Effector memory CD4-positive, alpha-beta T cell (primary cell): Measurements from ENCODE around the gene ZBTB12.

ENCODE experiments used
- DNase-seq, 3 donors: peaks; one replicate each; pipeline ENCODE4 v3.0.0-alpha.2; 2020
- H3K27ac ChIP-seq: 2 replicates; pipeline ENCODE4 v1.7.0; 2013; ENCODE audit warnings: mild to moderate bottlenecking, low read length, moderate library complexity; ENCODE audit not compliant: insufficient read depth, poor library complexity, severe bottlenecking
- H3K27me3 ChIP-seq: replicated peaks from 2 replicates; pipeline ENCODE4 v1.7.0; 2013; ENCODE audit warnings: mild to moderate bottlenecking, low read length; ENCODE audit not compliant: insufficient read depth, control insufficient read depth, poor library complexity, severe bottlenecking
- H3K36me3 ChIP-seq: 2 replicates; pipeline ENCODE4 v1.7.0; 2013; ENCODE audit warnings: mild to moderate bottlenecking, low read length, moderate library complexity; ENCODE audit not compliant: control insufficient read depth, insufficient read depth
- H3K4me1 ChIP-seq: 2 replicates; pipeline ENCODE4 v1.7.0; 2013; ENCODE audit warnings: low read length, mild to moderate bottlenecking; ENCODE audit not compliant: control insufficient read depth, insufficient read depth, poor library complexity, severe bottlenecking
- H3K4me3 ChIP-seq: 2 replicates; pipeline ENCODE4 v1.7.0; 2013; ENCODE audit warnings: low read length, low read depth, mild to moderate bottlenecking; ENCODE audit not compliant: insufficient read depth, poor library complexity, severe bottlenecking
- H3K9me3 ChIP-seq: 2 replicates; pipeline ENCODE4 v1.7.0; 2013; ENCODE audit warnings: mild to moderate bottlenecking, low read length, moderate library complexity; ENCODE audit not compliant: control insufficient read depth

The ZBTB12 gene

DNA sequence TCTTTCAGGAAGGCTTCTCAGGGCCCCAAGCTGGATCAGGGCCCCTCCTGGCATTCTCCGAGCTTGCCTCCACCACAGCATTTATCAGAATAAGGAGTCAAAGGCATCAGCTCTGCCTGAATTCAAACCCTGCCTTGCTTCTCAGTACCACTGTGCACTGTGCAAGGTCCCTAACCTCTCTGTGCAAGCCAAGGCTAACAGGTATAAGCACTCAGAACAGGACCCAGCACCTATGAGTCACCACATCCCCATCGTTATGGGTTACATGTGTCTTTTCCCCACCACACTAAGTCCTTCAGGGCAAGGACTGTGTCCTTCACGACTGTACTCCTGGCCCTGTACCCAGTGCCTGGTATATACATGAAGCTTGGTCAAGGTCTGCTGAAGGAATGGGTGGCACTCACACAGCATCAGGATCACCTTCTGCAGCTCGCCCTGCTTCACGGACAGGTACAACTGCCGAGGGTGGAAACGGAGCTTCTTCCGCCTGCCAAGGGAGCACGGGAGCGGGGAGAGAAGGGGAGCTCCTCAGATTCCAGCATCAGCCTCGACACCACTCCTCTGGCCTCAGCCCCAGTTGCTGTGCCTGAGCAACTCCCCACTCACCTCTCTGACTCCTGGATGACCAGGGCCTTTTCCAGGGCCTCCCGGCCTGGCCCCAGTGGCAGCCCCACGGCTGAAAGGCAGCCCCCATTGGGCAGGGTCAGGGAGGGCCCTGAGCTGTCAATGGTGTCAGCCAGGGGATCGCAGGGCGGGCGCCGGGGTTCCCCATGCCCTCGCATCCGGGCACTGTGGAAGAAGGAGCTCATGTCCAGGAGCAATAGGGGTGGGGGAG, 14.5 kb downstream of the ZBTB12 start:
- H3K36me3 ChIP-seq = peaks cover 69% of the 10 kb centered on the region
- no peak overlapping the region for H3K27ac ChIP-seq

DNA sequence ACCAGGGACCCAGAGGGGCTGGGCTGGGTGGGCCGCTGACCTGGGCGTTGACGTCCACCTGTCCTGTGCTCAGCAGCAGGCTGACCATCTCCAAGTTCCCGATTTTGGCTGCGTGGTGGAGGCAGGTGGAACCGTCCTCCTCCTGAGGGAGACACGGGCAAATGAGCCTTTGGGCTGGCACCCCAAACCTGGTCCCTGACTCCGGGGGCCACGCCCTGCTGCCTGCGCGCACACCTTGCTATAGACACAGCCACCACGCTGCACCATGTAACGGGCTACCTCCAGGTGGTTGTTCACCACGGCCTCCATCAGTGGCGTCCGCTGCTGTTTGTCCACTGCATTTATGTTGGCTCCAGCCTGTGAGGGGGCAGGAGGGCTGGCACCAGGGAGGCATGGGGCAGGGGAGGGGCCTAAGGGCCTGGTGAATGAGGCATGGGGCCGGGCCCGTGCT, 15.3 kb downstream of the ZBTB12 start:
- DNase-seq = no peak
- Histone ChIP-seq H3K27me3 (no peaks in the 10 kb centered on the region), H3K36me3 (peaks cover 68% of the 10 kb centered on the region), H3K27ac (no peak overlapping the region), H3K9me3 (no peaks in the 10 kb centered on the region), H3K4me3 (no peak overlapping the region), H3K4me1 (no peaks in the 10 kb centered on the region)

More for the DNA sequence above, 14.5 kb downstream of the ZBTB12 start:
- H3K4me3 ChIP-seq = no peak overlapping the region
- no peaks in the 10 kb centered on the region for H3K4me1 ChIP-seq
- no peaks in the 10 kb centered on the region for H3K9me3 ChIP-seq
- no peaks in the 10 kb centered on the region for H3K27me3 ChIP-seq
- no peak for DNase-seq

DNA sequence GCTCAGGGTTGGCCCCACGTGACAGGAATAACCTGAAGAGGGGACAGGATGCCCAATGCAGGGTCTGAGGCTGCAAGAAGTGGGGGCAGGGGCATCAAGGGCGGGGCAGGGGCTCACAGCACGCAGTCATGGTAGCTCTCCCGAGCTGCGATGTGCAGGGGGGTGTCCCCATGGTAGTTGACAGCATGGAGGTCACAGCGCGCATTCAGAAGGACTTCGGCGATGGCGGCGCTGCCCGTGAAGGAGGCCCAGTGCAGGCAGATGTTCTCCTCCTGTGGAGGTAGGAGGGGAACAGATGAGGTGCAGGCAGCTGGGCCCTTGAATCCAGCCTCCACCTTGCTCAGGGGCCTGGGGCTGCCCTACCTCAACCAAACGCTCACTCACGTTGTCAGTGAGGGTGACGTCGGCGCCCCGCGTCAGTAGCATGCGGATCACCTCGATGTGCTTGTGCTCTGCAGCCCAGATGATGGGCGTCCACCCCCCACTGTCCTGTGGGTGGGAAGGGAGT, 17.3 kb downstream of the ZBTB12 start:
- peaks cover 88% of the 10 kb centered on the region for H3K36me3 ChIP-seq
- no peaks in the 10 kb centered on the region for H3K4me1 ChIP-seq
- H3K4me3 ChIP-seq = no peak overlapping the region
- no peak for DNase-seq
- H3K9me3 ChIP-seq = no peaks in the 10 kb centered on the region
- no peaks in the 10 kb centered on the region for H3K27me3 ChIP-seq
- H3K27ac ChIP-seq = no peak overlapping the region

DNA sequence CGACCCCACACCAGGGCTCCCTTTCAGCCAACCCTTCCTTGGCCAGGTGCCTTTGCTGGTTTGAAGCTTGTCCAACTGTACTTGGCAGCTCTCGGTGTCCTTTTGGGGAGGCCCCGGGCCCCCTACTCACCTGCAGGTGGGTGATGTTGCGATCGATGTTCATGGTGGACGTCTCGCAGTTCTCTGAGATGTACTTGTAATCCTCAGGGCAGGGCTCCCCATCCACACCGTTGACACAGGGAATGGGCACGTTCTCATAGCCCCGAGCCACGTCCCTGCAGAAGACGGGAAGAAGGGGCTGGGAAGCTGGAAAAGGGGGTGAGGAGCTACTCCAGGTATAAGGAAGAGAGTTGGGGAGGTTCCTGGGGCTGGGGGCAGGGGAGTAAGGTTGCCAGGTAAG, 18.2 kb downstream of the ZBTB12 start:
- H3K27ac ChIP-seq = no peak overlapping the region
- no peaks in the 10 kb centered on the region for H3K9me3 ChIP-seq
- H3K27me3 ChIP-seq = no peaks in the 10 kb centered on the region
- H3K4me3 ChIP-seq = no peak overlapping the region
- no peak for DNase-seq
- H3K4me1 ChIP-seq = no peaks in the 10 kb centered on the region
- H3K36me3 ChIP-seq = peaks cover 80% of the 10 kb centered on the region

- Histone ChIP-seq H3K4me1 (no peaks in the 10 kb centered on the region), H3K9me3 (no peaks in the 10 kb centered on the region), H3K4me3 (no peak overlapping the region), H3K27ac (no peak overlapping the region), H3K36me3 (peaks cover 67% of the 10 kb centered on the region), H3K27me3 (no peaks in the 10 kb centered on the region)
- no peak for DNase-seq
Observed at GRCh38 chr6:31882344-31882743, 19.5 kb downstream of the ZBTB12 start.

- no peaks in the 10 kb centered on the region for H3K9me3 ChIP-seq
- no peaks in the 10 kb centered on the region for H3K27me3 ChIP-seq
- no peak overlapping the region for H3K4me3 ChIP-seq
- no peak overlapping the region for H3K27ac ChIP-seq
- no peak for DNase-seq
- H3K36me3 ChIP-seq = peaks cover 58% of the 10 kb centered on the region
- no peaks in the 10 kb centered on the region for H3K4me1 ChIP-seq
Observed at GRCh38 chr6:31881136-31881859, 20.6 kb downstream of the ZBTB12 start.

GRCh38 chr6:31880616-31881015, 21.3 kb downstream of the ZBTB12 start:
- Histone ChIP-seq H3K9me3 (no peaks in the 10 kb centered on the region), H3K4me3 (no peak overlapping the region), H3K4me1 (no peaks in the 10 kb centered on the region), H3K27ac (no peak overlapping the region), H3K27me3 (no peaks in the 10 kb centered on the region), H3K36me3 (peaks cover 54% of the 10 kb centered on the region)
- DNase-seq = no peak

GRCh38 chr6:31879901-31880300, 22.0 kb downstream of the ZBTB12 start:
- H3K27me3 ChIP-seq = no peaks in the 10 kb centered on the region
- H3K27ac ChIP-seq = no peak overlapping the region
- H3K4me1 ChIP-seq = no peaks in the 10 kb centered on the region
- H3K36me3 ChIP-seq = peaks cover 52% of the 10 kb centered on the region
- no peak for DNase-seq
- no peaks in the 10 kb centered on the region for H3K9me3 ChIP-seq
- H3K4me3 ChIP-seq = no peak overlapping the region

DNA sequence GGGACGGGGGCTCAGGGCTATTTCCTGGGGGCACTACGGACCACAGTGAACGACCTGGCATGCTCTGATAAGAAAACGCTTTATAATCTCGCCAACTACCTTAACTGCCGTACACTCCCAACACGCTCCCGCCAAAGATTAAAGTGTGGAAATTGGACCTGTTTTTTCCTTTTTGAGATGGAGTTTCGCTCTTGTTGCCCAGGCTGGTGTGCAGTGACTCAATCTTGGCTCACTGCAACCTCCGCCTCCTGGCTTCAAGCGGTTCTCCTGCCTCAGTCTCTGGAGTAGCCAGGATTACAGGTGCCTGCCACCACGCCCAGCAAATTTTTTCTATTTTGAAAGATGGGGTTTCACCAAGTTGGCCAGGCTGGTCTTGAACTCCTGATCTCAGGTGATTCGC, 22.7 kb downstream of the ZBTB12 start:
- Histone ChIP-seq H3K27ac (no peak overlapping the region), H3K27me3 (no peaks in the 10 kb centered on the region)

DNA sequence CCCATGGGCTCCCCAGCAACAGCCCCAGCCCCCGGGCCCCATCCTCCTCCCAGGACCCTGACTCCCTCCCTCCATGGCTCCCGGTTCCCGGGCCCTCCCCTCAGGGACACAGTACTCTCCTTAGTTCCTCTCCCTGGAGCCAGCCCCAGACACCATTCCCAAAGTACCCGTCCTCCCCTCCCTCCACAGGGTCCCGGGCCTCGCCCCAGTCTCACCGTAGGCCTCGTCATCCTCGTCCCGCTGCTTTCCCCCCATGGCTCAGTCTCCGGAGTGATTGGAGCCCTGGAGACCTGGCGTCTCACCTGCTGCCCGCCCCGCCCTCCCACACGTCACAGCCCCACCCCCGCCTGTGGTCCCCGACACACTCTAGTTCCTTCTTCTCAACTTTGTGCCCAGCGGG, 23.2 kb downstream of the ZBTB12 start, which contains the start of gene SLC44A4:
SLC44A4 (minus strand) TSS at position 272 of the 400 bp plus-strand sequence; CDS start at position 255, 17 bp downstream.
- Histone ChIP-seq H3K27me3 (no peaks in the 10 kb centered on the region), H3K9me3 (no peaks in the 10 kb centered on the region), H3K4me3 (no peak within 1 kb of the TSS), H3K27ac (no peak within 1 kb of the TSS), H3K36me3 (peaks cover 40% of the 10 kb centered on the region), H3K4me1 (no peaks in the 10 kb centered on the region)
- DNase-seq = no peak

More for the DNA sequence above, 22.7 kb downstream of the ZBTB12 start:
- H3K36me3 ChIP-seq = peaks cover 44% of the 10 kb centered on the region
- no peaks in the 10 kb centered on the region for H3K4me1 ChIP-seq
- no peak overlapping the region for H3K4me3 ChIP-seq
- no peaks in the 10 kb centered on the region for H3K9me3 ChIP-seq
- no peak for DNase-seq
